Duodenal mucosa (tissue), 2 donors: ENCODE data around the gene ZP1.

ENCODE experiments used
- H3K27ac ChIP-seq: one replicate; pipeline ENCODE4 v1.7.0; 2013; ENCODE audit warnings: low read depth, low read length
- H3K27me3 ChIP-seq, 2 donors: one replicate each; pipeline ENCODE4 v1.7.0; 2013; ENCODE audit warnings: low read length in 2 of 2, control low read depth in 1 of 2; ENCODE audit not compliant: insufficient read depth in 2 of 2, control insufficient read depth in 1 of 2
- H3K36me3 ChIP-seq, 2 donors: one replicate each; pipeline ENCODE4 v1.7.0; 2013; ENCODE audit warnings: low read length in 2 of 2, control low read depth in 1 of 2; ENCODE audit not compliant: insufficient read depth in 2 of 2, control insufficient read depth in 1 of 2
- H3K4me1 ChIP-seq, 2 donors: one replicate each; pipeline ENCODE4 v1.7.0; 2013; ENCODE audit warnings: low read length in 2 of 2, control low read depth in 1 of 2; ENCODE audit not compliant: insufficient read depth in 2 of 2, control insufficient read depth in 1 of 2
- H3K4me3 ChIP-seq, 2 donors: one replicate each; pipeline ENCODE4 v1.7.0; 2013; ENCODE audit warnings: low read length in 2 of 2, low read depth in 1 of 2
- H3K9ac ChIP-seq, 2 donors: one replicate each; pipeline ENCODE4 v1.7.0; 2013; ENCODE audit warnings: low read length in 2 of 2, low read depth in 1 of 2
- H3K9me3 ChIP-seq, 2 donors: one replicate each; pipeline ENCODE4 v1.7.0; 2013; ENCODE audit warnings: low read length in 2 of 2, control low read depth in 1 of 2; ENCODE audit not compliant: control insufficient read depth in 1 of 2

Gene ZP1

GRCh38 chr11:60844870-60845221 is 22.5 kb upstream of the ZP1 start:
- no peaks in the 10 kb centered on the region for H3K27me3 ChIP-seq
- peaks cover 9 to 21% of the 10 kb centered on the region in 2 donors for H3K36me3 ChIP-seq
- H3K4me3 ChIP-seq: peak overlapping the region; percentile 80 to 95
- peaks cover 33 to 61% of the 10 kb centered on the region in 2 donors for H3K4me1 ChIP-seq
- peak overlapping the region in 1 of 2 donors; percentile 16 for H3K9ac ChIP-seq
- no peaks in the 10 kb centered on the region for H3K9me3 ChIP-seq
- H3K27ac ChIP-seq: no peak overlapping the region

GRCh38 chr11:60845338-60845737 is 22.0 kb upstream of the ZP1 start:
- Histone ChIP-seq H3K27me3 (no peaks in the 10 kb centered on the region), H3K9ac (no peak overlapping the region), H3K36me3 (peaks cover 9 to 25% of the 10 kb centered on the region in 2 donors), H3K27ac (no peak overlapping the region), H3K9me3 (no peaks in the 10 kb centered on the region), H3K4me1 (peaks cover 33 to 61% of the 10 kb centered on the region in 2 donors), H3K4me3 (no peak overlapping the region)

- H3K4me3 ChIP-seq: no peak overlapping the region
- no peak overlapping the region for H3K27ac ChIP-seq
- H3K36me3 ChIP-seq: peaks cover 9 to 40% of the 10 kb centered on the region in 2 donors
- no peaks in the 10 kb centered on the region for H3K9me3 ChIP-seq
- peaks cover 37 to 65% of the 10 kb centered on the region in 2 donors for H3K4me1 ChIP-seq
- H3K27me3 ChIP-seq: no peaks in the 10 kb centered on the region
- H3K9ac ChIP-seq: no peak overlapping the region
Observed at GRCh38 chr11:60847281-60847680, 20.1 kb upstream of the ZP1 start.

- H3K4me3 ChIP-seq: no peak overlapping the region
- no peak overlapping the region for H3K27ac ChIP-seq
- H3K36me3 ChIP-seq: peaks cover 9 to 40% of the 10 kb centered on the region in 2 donors
- peaks cover 35 to 59% of the 10 kb centered on the region in 2 donors for H3K4me1 ChIP-seq
- no peaks in the 10 kb centered on the region for H3K9me3 ChIP-seq
- H3K9ac ChIP-seq: peak overlapping the region; percentile 19 to 25
- no peaks in the 10 kb centered on the region for H3K27me3 ChIP-seq
Observed at GRCh38 chr11:60847896-60848295, 19.4 kb upstream of the ZP1 start.

GRCh38 chr11:60848714-60849151 is 18.6 kb upstream of the ZP1 start:
- no peak overlapping the region for H3K9ac ChIP-seq
- no peaks in the 10 kb centered on the region for H3K9me3 ChIP-seq
- H3K27me3 ChIP-seq: no peaks in the 10 kb centered on the region
- H3K4me1 ChIP-seq: peaks cover 32 to 59% of the 10 kb centered on the region in 2 donors
- H3K4me3 ChIP-seq: no peak overlapping the region
- no peak overlapping the region for H3K27ac ChIP-seq
- H3K36me3 ChIP-seq: peaks cover 9 to 43% of the 10 kb centered on the region in 2 donors

- peaks cover 9 to 43% of the 10 kb centered on the region in 2 donors for H3K36me3 ChIP-seq
- H3K4me3 ChIP-seq: no peak overlapping the region
- no peak overlapping the region for H3K27ac ChIP-seq
- H3K9me3 ChIP-seq: no peaks in the 10 kb centered on the region
- H3K27me3 ChIP-seq: no peaks in the 10 kb centered on the region
- H3K4me1 ChIP-seq: peaks cover 24 to 59% of the 10 kb centered on the region in 2 donors
- no peak overlapping the region for H3K9ac ChIP-seq
Observed at GRCh38 chr11:60849641-60850520, 17.5 kb upstream of the ZP1 start.

- no peaks in the 10 kb centered on the region for H3K9me3 ChIP-seq
- H3K9ac ChIP-seq: peak overlapping the region; percentile 28 to 48
- no peaks in the 10 kb centered on the region for H3K27me3 ChIP-seq
- peaks cover 9 to 43% of the 10 kb centered on the region in 2 donors for H3K36me3 ChIP-seq
- peak overlapping the region; percentile 64 for H3K27ac ChIP-seq
- H3K4me3 ChIP-seq: peak overlapping the region; percentile 21 to 47
- peaks cover 29 to 60% of the 10 kb centered on the region in 2 donors for H3K4me1 ChIP-seq
Observed at GRCh38 chr11:60851327-60852104, 15.8 kb upstream of the ZP1 start.

- H3K27ac ChIP-seq: peak overlapping the region; percentile 64
- H3K36me3 ChIP-seq: peaks cover 8 to 43% of the 10 kb centered on the region in 2 donors
- no peaks in the 10 kb centered on the region for H3K27me3 ChIP-seq
- H3K4me3 ChIP-seq: peak overlapping the region; percentile 21 to 61
- H3K9ac ChIP-seq: peak overlapping the region; percentile 28 to 48
- H3K4me1 ChIP-seq: peaks cover 29 to 60% of the 10 kb centered on the region in 2 donors
- no peaks in the 10 kb centered on the region for H3K9me3 ChIP-seq
Observed at GRCh38 chr11:60852117-60852981, 15.0 kb upstream of the ZP1 start.

GRCh38 chr11:60852982-60853950 is 14.1 kb upstream of the ZP1 start:
- H3K9ac ChIP-seq: no peak overlapping the region
- peak overlapping the region in 1 of 2 donors; percentile 21 for H3K4me3 ChIP-seq
- no peaks in the 10 kb centered on the region for H3K9me3 ChIP-seq
- H3K4me1 ChIP-seq: peaks cover 25 to 52% of the 10 kb centered on the region in 2 donors
- no peaks in the 10 kb centered on the region for H3K27me3 ChIP-seq
- H3K27ac ChIP-seq: no peak overlapping the region
- H3K36me3 ChIP-seq: peaks cover 5 to 38% of the 10 kb centered on the region in 2 donors
